ENCODE results near the gene SBSN.
"Not testable (repeated sequence)": the region's sequence is repeated elsewhere in the genome, so short reads cannot be mapped to it uniquely, and the experiment has no call there.

Gene SBSN

DNA sequence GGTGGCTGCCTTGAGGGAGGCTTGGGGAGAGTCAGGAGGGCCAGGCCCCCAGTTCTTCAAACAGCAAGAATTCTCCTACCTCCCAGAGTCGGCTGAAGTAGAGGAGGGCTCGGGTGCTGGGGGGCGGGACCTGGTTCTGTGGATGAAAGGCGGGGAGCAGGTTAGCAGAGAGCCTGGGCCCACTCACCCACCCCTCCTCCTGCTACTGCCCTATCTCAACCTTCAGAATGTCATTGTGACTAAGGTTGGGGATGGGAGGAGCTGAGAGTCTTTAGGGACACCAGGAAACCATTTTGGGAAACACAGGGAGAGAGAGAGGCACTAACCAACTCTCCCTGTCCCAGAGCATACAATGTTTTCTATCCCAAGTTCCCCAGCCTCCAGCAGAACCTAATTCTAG lies 25.4 kb downstream of the SBSN start:
- FAIRE-seq = no peak

DNA sequence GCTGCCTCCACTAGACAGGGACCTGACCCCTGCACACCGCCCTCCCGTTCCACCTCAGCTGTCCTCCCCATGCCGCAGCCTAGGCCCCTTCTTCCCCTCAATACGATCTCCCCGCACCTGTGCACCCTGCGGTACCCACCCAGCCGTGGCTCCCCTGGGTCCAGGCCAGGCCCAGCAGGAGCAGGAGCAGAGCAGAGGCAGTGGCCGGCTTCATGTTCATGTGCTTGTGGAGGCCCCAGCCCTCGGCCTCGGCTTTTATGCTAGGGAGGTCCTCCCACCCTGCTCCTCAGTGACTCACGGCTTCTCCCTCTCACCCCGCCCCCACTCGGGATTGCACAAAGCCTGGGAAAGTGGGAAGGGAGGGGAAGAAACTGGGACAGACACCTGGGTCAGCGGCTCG lies 26.4 kb downstream of the SBSN start:
- FAIRE-seq = no peak

DNA sequence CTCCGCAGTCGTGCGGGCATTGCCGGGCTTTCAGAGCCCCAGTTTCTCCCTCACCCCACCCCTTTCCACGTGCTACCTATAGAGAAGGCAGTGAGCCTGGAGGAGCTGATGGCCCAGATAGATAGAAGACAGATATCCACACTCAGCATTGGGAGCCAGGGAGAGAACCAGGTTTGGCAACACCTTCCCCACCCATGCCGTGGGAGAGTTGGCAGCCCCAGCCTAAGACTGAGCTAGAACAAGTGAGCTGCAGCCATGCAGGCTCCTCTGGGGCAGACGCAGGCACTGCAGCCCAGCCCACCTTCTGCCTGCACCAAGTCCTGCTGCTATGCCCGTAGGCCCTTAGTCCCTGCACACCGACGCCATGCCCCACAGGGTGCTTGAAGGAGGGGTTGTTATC lies 27.5 kb downstream of the SBSN start:
- no peak for FAIRE-seq

DNA sequence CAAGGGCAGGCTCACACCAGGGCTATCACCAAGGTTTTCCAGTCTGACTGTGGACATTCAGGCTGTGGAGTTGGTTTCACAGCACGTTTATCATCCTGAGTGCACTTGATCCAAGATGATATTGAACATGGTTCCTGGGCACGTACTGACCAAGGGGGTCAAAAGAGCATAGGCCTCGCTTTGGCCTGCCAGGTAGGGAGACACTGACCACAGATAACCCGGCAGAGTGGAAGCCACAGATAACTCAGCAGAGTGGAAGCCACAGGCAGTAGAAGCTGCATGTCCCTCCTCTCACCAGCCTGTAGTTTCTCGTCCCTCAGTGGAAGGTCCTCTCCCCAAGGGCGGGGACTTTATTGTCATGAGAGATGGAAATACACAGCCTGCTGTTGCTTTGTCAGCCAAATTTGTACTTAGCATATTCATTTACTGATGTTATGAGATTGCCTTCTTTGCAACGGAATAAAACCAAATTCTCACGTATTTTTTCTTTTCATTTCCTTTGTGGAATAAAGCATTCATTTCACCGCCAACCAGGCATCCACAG lies 29.1 kb downstream of the SBSN start:
- FAIRE-seq = no peak

DNA sequence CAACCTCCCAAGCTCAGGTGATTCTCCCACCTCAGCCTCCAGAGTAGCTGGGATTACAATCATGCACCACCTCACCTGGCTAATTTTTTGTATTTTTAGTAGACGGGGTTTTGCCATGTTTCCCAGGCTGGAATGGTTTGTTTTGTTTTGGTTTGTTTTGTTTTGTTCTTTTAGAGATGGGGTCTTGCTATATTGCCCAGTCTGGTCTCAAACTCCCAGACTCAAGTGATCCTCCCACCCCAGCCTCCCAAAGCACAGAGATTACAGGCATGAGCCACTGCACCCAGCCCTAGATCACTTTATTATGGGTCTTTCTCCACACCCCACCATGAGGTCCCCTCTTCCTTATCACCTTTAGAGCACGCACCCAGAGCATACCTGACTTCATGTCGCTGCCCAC lies 29.9 kb downstream of the SBSN start:
- FAIRE-seq = no peak

DNA sequence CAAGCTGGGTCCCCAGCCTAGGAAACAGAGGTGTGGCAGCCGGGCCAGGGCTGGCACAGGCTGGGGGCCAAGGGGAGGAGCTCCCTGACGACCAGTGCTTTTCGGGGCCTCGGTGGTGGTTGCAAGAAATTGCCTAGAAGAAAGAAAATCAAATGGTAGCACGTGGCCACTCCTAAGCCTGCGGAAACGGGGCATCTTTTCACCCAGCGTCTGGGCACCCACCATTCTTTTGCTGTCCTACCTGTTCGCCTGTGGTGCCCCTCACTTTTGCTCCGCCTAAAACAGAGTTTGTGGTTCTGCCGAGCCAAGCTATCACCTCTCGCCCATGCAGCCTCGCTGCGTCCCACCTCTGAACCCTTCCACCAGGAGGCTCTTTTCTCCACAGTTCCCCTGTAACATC lies 30.7 kb downstream of the SBSN start:
- no peak for FAIRE-seq

DNA sequence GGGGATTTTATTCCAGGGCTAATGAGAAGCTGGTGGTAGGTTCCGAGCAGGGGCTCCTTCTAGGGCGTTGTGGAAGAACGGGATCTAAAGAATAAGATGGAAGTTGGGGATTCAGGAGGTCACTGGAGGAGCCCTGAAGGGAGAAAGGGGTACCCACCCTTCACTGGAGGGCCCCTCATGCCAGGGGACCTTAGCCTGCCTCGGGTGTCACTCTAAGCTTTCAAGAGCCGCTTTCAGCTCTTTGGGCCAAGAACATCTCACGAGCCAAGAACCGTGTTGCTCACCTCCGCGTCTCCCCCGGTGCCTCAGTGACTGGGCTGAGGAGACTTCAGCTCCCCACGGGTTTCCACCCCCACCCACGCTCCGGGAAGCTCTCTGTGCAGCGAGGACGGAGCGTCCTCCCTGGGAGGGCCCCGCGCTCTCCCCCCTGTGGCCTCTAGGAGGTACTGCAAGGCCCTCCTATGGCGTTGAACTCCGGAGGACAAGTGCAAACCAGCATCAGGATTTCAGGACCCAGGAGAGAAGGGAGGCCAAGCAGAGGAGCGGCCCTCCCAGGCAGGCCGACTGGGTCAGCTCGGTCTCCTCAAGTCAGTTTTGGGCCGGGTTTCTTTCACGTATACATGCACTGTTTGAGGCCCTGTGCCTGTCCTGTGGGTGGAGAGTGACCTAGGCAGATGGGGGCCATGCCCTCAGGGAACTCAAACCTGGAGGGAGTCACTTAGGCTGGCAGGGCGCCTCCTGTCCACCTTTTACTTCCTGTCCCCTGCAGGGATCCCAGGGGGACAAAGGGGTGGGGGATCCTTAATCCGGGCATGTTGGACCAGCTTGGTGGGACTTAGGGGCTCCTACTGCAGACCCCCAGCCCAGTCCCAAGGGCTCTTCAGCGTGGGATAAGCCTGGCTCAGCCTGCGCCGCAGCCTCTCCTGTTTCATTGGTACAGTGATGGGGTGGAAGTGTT lies 32.7 kb downstream of the SBSN start:
- no peak for FAIRE-seq

DNA sequence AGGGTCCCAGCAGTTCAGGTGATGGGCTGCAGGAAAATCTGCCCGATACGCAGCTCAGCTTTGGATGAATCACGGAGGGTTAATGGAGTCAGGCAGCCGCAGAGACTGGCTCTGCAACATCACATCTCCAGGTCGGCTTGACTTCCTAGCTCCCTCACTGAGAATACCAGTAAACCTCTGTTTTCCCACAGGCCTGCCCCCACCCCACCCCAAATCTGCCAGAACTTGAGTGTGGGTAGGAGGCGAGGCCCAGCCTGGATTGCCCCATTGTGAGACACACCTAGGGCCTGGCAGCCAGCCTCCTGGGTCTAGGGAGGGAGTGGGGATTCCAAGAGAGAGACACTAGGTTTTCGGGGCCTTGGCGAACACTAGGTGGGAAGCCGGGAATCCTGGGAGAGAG lies 34.1 kb downstream of the SBSN start:
- FAIRE-seq = no peak

DNA sequence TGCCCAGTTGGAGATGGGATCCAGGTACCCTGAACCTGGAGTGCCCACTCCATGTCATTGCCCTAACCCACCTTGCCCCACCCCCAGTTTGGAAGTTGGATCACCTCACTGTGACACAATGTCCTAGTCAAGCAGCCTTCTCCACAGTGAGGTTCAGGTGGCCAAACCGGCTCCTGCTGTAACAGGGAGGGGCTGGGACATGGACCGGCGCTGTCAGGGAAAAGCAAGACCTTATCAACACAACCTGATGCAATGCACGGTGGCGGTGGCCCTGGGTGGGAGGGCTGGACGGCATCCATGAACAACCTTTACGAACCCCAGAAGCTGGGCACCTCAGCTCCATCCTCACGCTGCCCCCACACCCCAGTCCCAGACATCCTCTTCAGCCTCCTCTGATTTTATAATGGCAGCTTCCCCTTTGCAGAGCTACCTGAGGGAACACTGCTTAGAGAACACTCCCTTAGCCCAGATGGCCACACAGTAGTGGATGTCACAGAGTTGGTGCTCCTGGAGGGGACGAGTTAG lies 36.2 kb downstream of the SBSN start:
- FAIRE-seq = no peak

DNA sequence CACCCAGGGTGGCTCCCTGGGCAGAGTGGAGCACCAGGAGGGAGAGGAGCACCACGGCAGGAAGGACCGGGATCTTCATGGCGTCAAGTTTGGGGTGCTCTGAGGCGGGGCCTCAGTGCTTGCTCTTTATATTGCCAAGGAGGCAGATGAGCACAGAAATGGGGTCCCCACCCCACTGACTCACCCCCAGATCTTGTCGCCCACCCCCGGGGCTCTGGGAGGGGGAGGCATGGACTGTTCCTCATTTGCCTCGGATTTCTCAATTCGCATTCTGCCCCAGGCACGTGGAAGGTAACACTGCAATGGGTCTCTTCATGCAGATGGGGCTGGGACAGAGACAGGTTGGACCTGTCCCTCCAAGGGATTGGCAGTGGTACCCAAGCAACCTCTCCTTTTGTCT lies 37.7 kb downstream of the SBSN start, which contains the start of gene KRTDAP:
TSS of gene KRTDAP (minus strand) at position 101 of the 400 bp plus-strand sequence. CDS start at position 79, 22 bp downstream.
- FAIRE-seq = no peak

DNA sequence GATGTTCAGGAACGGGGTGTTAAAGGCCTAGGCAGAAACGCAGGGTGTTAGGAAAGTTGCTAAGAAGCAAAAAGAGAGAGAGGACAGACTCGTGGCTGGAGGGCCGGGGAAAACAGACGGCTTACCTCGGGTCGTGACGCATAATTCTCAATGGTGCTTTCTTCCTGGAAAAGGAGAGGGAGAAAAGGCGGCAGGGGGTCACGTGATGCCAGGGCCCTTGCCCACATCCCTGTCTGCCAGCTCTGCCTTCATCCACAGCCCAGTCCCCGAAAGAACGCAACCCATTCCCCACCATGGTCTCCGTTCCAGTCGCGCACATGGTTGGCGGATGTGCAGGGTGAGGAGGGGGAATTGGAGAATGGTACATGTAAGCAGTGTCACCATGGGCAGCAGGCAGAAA lies 39.4 kb downstream of the SBSN start:
- no peak for FAIRE-seq

DNA sequence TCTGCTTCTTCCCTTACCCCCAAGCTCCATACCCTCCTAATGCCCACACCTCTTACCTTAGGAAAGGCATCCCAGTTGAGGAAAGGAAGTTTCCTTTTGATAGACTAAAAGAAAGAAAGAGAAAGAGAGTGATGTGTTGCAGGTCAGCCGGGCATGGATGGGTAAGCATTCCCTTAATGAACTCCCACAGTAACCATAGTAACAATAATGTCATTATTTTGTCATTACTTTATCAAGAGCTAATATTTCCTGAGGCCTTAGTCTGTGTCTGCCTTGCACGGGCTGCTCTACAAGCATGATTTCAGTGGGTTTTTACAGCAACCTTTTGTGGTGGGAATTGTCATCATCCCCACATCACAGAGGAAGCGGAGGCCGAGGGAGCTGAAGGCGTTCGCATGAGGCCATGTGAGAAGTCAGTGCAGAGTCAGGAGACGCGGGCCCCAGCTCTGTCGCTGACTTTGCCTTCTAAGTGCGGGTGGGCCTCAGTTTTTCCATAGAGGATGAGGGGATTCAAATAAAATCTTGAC lies 40.4 kb downstream of the SBSN start:
- FAIRE-seq = no peak

DNA sequence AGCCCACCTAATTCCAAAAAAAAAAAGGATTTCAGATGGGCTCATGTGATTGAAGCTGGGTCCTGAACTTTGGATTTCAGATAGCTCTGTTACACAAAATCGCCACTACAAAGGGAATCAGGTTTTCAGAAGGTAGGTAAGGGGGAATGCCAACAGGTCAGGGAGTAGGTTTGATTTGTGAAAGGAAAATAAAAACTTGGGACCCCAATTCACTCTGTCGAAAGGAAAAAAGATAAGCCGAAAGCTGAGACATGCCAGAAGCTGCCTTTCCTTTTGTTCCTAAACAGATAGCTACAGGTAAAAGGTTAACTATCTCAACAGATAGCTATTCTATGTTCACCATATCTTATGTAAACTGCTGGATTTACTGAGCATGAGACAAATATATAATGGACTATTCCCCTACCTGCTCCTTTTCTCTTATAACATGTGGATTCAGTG lies 41.8 kb downstream of the SBSN start:
- no peak for FAIRE-seq

DNA sequence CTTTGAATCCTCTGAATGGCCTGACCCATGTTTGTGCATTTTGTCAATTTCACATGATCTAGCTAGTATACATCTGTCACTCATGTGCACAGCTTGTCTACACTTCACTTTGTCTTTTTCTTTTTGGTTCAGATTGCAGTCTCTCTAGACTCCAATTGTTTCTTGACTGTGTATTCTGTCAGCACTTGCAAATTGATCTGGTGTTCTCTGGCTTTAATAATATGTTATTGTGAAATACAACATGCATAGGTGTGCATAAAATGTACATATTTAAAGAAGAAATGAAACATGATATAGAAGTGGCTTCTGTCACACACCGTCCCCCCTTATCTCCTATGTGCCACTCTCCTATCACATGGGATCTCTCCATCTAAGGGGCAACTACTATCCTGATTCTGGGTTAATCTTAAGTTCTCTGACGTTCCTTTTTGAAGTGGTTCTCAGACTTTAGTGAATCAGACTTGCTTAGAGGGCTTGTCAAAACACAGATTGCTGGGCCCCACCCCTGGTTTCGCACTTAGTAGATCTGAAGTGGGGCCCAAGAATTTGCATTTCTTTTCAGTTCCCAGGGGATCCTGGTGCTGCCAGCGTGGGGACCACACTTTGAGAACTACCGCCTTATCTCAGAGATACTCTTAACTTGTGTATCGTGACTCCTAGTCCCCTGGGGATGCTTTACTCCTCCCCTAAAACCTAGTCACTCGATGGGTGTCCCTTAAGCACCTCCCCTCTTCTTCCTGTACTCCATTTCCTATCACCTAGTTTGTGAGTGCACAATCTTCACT lies 43.7 kb downstream of the SBSN start:
- no peak for FAIRE-seq

DNA sequence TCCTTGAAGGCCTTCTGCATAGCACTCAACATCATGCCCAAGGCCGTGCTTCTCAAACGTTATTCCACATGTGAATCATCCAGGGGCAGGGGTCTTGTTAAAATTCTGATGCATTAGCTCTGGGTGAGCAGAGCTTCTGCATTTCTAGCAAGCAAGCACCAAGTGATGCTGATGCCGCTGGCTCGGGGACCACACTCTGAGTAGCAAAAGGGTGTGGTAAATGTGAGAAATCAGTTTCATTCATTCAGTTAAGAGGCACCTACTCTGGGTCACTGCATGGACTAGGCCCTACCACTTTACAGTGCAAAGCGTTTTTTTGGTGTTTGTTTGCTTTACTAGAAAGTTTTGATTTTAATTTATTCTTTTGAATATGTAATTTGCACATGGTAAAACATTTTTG lies 45.0 kb downstream of the SBSN start:
- no peak for FAIRE-seq

DNA sequence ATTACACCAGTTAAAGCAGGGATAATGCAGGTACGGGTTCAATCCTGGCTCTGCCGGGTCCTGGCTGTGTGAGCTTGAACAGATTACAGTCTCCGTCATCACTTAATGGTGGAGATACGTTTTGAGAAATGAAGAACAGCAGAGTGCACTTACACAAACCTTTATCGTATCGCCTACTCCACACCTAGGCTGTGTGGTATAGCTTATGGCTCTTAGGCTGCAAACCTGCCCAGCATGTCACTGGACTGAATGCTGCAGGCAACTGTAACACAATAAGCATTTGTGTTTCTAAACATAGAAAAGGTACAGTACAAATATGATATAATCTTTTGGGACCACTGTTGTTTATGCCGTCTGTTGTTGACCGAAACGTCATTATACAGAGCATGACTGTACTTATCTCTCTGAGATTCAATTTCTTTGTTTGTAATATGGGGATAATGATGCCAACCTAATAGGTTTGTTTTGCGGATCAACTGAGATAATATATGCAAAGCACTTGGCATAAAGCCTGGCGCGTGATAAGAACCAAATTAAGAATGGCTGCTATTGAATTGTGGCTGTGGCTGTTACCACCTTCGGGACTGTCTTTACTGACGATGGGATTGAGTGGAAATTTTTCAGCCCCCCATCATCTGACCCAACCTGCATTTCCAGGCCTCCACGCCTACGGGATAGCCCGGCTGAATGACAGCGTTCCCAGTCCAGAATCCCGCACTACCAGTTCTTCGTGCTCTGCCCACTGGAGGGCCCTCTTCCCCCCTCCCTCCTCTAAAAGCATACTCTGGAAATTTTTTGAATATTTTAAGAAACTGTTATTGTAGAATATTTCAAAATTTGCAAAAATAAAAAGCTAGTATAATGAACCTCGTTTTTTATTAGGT lies 49.1 kb downstream of the SBSN start:
- FAIRE-seq = no peak

DNA sequence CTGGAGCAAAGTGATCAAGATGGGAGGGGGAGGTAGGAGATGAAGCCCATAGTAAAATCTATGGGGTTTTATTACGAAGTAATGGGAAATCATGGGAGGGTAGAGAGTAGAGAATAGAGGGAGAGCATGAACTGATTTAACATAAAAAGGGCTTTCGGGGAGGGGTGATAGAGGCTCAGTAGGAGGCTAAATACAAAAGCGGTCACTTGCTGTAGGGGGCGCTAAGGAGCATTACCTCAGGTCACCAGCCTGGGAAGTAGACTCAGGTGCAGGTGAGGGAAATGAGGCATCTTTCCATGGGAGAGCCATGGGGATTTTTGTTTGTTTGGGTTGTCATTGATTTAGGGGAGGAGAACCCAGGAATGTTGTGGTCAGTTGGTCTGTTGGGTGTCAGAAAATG lies 52.0 kb downstream of the SBSN start:
- no peak for FAIRE-seq

DNA sequence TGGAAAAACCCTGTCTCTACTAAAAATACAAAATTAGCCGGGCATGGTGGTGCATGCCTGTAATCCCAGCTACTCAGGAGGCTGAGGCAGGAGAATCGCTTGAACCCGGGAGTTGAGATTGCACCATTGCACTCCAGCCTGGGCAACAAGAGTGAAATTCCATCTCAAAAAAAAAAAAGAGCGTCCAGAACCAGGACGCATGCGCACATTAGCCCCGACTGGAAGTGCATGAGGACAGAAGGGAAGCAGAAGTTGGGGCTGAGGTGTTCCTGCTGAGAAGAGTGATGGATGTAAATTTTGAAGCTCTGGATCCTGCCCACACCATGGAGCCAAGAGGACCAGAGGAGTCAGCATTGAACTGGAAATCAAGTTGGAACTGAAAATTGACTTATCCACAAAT lies 53.5 kb downstream of the SBSN start:
- not testable (repeated sequence) for FAIRE-seq

DNA sequence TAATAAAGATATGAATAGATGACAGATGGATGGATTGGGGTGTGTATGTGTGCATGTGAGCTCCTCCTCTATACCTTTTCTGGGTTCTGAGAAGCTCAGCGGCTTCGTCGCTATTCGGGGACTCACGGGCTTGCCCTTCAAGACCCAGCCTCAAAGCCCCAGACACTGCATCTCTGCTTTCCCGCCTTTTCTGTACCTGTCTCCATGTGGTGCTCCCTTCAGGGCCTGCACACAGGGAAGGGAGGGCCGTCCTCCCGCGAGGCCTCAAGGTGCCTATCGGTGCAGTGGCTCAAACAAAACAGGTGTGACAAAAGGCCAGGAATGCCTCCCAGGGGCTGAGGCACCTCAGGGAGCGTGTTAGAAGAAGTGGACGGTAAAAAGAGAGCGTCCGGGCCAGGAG lies 54.0 kb downstream of the SBSN start:
- no peak for FAIRE-seq
